Duodenal mucosa (tissue), 2 donors: ENCODE measurements around the gene HOXB3.

Experiments
- H3K27ac ChIP-seq: one replicate; pipeline ENCODE4 v1.7.0; 2013; ENCODE audit warnings: low read depth, low read length
- H3K27me3 ChIP-seq, 2 donors: one replicate each; pipeline ENCODE4 v1.7.0; 2013; ENCODE audit warnings: low read length in 2 of 2, control low read depth in 1 of 2; ENCODE audit not compliant: insufficient read depth in 2 of 2, control insufficient read depth in 1 of 2
- H3K36me3 ChIP-seq, 2 donors: one replicate each; pipeline ENCODE4 v1.7.0; 2013; ENCODE audit warnings: low read length in 2 of 2, control low read depth in 1 of 2; ENCODE audit not compliant: insufficient read depth in 2 of 2, control insufficient read depth in 1 of 2
- H3K4me1 ChIP-seq, 2 donors: one replicate each; pipeline ENCODE4 v1.7.0; 2013; ENCODE audit warnings: low read length in 2 of 2, control low read depth in 1 of 2; ENCODE audit not compliant: insufficient read depth in 2 of 2, control insufficient read depth in 1 of 2
- H3K4me3 ChIP-seq, 2 donors: one replicate each; pipeline ENCODE4 v1.7.0; 2013; ENCODE audit warnings: low read length in 2 of 2, low read depth in 1 of 2
- H3K9ac ChIP-seq, 2 donors: one replicate each; pipeline ENCODE4 v1.7.0; 2013; ENCODE audit warnings: low read length in 2 of 2, low read depth in 1 of 2
- H3K9me3 ChIP-seq, 2 donors: one replicate each; pipeline ENCODE4 v1.7.0; 2013; ENCODE audit warnings: low read length in 2 of 2, control low read depth in 1 of 2; ENCODE audit not compliant: control insufficient read depth in 1 of 2

The HOXB3 gene

DNA sequence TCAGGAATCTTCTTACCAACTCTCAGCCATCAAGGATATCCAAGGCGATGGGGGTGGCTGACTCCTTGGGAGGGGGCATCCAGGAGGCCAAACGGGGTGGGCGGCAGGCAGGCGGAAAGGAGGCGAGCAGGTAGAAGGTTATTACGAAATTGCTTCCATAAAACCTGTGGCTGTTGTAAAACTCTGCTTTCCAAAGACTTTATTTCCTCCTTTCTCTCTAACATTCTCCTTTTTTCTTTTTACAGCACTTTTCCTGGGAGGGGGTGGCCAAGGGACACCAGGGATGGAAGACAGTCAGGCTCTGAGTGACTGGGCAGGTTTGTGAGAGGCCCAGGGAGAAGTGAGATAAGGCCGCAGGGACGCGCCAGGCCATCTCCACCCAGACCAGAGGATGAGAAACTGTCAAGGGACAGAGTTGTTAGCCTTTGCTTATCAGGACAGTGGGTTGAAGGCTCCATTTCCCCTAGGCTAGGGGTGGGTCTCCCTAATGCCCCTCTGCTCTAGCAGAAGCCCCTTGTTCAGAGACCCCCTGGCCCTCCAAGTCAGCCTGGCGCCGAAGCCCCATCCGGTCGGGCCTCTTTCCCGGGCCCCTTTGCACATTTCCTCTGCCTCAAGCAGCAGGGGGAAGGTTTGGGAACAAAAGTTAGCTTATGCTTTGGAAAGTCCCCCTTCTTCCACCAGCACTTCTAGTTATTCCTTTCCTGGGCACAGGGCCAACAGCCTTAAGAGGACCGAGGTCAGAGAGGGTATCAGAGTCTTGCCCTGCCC lies 41.1 kb upstream of the HOXB3 start:
- peaks cover 89 to 95% of the 10 kb centered on the region in 2 donors for H3K27me3 ChIP-seq
- H3K36me3 ChIP-seq, result no peaks in the 10 kb centered on the region
- H3K9me3 ChIP-seq, result no peaks in the 10 kb centered on the region
- no peak overlapping the region for H3K27ac ChIP-seq
- H3K4me3 ChIP-seq, result no peak overlapping the region
- no peak overlapping the region for H3K9ac ChIP-seq
- peaks cover 7 to 9% of the 10 kb centered on the region in 2 donors for H3K4me1 ChIP-seq

DNA sequence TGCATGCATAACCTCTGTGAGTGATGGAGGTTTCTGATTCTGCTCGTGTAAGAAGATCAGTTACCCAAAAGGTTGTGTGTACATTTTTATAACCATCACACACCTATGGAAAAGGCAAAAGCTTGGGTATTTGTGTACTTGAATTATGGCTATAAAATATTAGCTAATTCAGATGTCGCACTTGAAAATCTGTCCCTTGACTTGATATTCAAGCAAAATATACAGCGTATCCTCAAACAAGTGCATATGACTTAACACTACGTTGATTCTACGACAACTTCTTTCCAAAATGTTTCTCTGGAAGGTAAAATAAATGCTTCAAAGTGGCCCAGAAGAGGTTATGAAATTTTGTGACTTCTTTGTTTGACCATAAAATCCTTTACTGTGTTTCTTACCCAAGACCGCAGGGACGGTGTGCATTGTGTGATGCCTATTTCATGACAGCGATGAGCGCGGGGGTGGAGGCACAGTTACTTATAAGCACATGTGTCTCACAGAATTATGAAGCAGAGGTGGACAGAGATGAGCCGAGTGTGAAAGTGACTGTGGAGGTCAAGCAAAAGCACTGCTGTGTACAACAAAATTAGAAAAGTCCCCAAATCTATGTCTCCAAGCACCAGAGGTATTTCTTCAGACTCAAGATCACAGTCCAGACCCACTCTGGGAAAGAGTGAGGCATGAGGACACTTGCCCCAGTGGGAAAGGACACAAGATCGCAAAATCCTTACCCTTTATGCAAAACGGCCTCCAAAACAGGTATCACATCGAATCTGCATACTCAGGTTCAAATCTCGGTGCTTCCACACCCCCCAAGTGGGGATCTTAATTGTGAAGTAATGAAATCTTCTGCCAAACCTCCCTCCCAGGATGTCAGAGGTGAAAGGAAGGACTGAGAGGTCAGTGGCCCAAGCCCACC lies 40.2 kb upstream of the HOXB3 start:
- H3K4me1 ChIP-seq, result peaks cover 9 to 14% of the 10 kb centered on the region in 2 donors
- H3K9me3 ChIP-seq, result no peaks in the 10 kb centered on the region
- H3K27me3 ChIP-seq, result peaks cover 91 to 95% of the 10 kb centered on the region in 2 donors
- H3K27ac ChIP-seq, result no peak overlapping the region
- no peak overlapping the region for H3K9ac ChIP-seq
- H3K36me3 ChIP-seq, result no peaks in the 10 kb centered on the region
- no peak overlapping the region for H3K4me3 ChIP-seq

DNA sequence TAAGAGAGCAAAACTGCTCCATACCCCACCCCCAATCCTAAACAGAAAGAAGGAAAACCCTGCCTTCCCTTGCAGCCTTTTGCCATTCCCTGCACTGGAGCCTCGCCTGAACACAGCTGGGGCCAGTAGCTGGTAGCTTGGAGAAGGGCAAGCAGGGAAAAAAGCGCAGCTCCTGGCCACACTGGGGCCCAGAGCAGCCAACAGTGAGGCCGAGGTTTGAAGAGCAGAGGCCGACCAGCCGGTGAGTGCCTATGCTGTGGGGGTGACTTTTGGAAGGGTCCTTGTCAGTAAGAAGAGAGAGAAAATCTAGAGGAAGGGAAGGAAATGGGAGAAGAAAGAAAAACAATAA lies 39.3 kb upstream of the HOXB3 start:
- no peak overlapping the region for H3K27ac ChIP-seq
- no peaks in the 10 kb centered on the region for H3K36me3 ChIP-seq
- peaks cover 91 to 95% of the 10 kb centered on the region in 2 donors for H3K27me3 ChIP-seq
- no peaks in the 10 kb centered on the region for H3K9me3 ChIP-seq
- H3K9ac ChIP-seq, result no peak overlapping the region
- no peak overlapping the region for H3K4me3 ChIP-seq
- H3K4me1 ChIP-seq, result peaks cover 9 to 14% of the 10 kb centered on the region in 2 donors

- Histone ChIP-seq H3K4me1 (peaks cover 9 to 14% of the 10 kb centered on the region in 2 donors), H3K4me3 (no peak overlapping the region), H3K9me3 (no peaks in the 10 kb centered on the region), H3K9ac (no peak overlapping the region), H3K27me3 (peaks cover 96% of the 10 kb centered on the region in 2 donors), H3K27ac (no peak overlapping the region), H3K36me3 (no peaks in the 10 kb centered on the region)
Observed at GRCh38 chr17:48628649-48629410, 38.8 kb upstream of the HOXB3 start.

GRCh38 chr17:48627623-48628521 lies 37.8 kb upstream of the HOXB3 start:
- H3K36me3 ChIP-seq, result no peaks in the 10 kb centered on the region
- no peak overlapping the region for H3K4me3 ChIP-seq
- no peaks in the 10 kb centered on the region for H3K9me3 ChIP-seq
- no peak overlapping the region for H3K9ac ChIP-seq
- no peak overlapping the region for H3K27ac ChIP-seq
- H3K4me1 ChIP-seq, result peaks cover 9 to 14% of the 10 kb centered on the region in 2 donors
- peaks cover 96 to 99% of the 10 kb centered on the region in 2 donors for H3K27me3 ChIP-seq

GRCh38 chr17:48627118-48627597 lies 37.1 kb upstream of the HOXB3 start:
- Histone ChIP-seq H3K27ac (no peak overlapping the region), H3K4me1 (peaks cover 9 to 14% of the 10 kb centered on the region in 2 donors), H3K4me3 (no peak overlapping the region), H3K36me3 (no peaks in the 10 kb centered on the region), H3K9ac (no peak overlapping the region), H3K27me3 (peaks cover 96 to 99% of the 10 kb centered on the region in 2 donors), H3K9me3 (no peaks in the 10 kb centered on the region)

DNA sequence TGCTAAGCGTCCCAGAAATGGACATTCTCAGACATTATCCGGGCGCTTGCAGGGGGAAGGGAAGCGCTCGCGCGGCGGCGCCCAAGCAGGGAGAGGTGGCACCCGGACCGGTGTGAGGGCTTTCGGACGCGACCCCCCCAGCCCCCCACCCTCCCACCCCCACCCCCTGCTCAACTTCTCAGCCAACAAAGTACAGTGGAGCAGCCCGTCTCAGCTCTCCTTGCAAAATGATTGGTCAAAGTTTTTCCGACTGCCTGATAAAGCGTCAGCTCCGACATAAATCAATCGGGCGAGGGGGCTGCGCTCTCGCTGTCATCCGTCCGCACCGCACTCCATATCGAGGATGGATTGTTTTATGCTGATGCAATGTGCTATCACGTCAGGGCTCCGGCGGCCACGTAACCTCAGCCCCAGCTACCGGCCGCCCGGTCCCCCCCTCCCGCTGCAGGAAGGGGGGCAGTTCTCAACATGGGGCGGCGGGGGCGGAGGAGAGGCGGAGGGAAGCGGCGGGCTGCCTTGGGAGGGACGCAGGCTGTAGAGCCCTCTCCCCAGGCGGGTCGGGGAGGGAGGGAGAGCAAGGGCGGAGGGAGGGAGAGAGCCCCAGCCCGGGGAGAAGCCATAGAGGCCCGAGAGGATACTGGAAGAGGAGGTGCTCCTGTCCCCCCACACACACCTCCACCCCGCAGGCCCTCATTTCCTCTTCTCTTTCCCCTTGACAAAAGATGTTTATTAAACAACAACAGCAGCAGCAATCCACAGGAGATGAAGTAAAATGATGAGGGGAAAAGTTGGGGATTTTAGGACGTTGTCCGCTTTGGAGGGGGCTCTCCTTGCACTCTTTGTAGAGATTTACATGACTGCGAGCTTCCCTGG lies 36.4 kb upstream of the HOXB3 start, which contains the start of gene HOXB9:
HOXB9 (minus strand) TSS at position 114 of the 873 bp plus-strand sequence; CDS start at position 25, 89 bp downstream.
- H3K4me3 ChIP-seq, result peak within 1 kb of the TSS; percentile 29 to 54

GRCh38 chr17:48625495-48626244 lies 35.6 kb upstream of the HOXB3 start:
- peaks cover 9 to 14% of the 10 kb centered on the region in 2 donors for H3K4me1 ChIP-seq
- no peak overlapping the region for H3K27ac ChIP-seq
- H3K27me3 ChIP-seq, result peaks cover 96 to 99% of the 10 kb centered on the region in 2 donors
- H3K4me3 ChIP-seq, result peak overlapping the region; percentile 29 to 54
- H3K9me3 ChIP-seq, result no peaks in the 10 kb centered on the region
- H3K36me3 ChIP-seq, result no peaks in the 10 kb centered on the region
- no peak overlapping the region for H3K9ac ChIP-seq

More for the DNA sequence above, 36.4 kb upstream of the HOXB3 start, which contains the start of gene HOXB9:
- Histone ChIP-seq H3K4me1 (peaks cover 9 to 14% of the 10 kb centered on the region in 2 donors), H3K9me3 (no peaks in the 10 kb centered on the region), H3K27me3 (peaks cover 96 to 99% of the 10 kb centered on the region in 2 donors), H3K27ac (no peak within 1 kb of the TSS), H3K9ac (no peak within 1 kb of the TSS), H3K36me3 (no peaks in the 10 kb centered on the region)
